Upper lobe of left lung (tissue), 6 donors: ENCODE results near the gene TMEM106C. TPM values are rescaled to one million over a fixed set of nuclear protein-coding genes. Genes with fewer than 3 reads are reported as not detected.

Source experiments
- ATAC-seq, 2 donors: fragments of 200-7000 bp; cut with Tn5 transposase; one replicate each; pipeline ENCODE4 v1.9.1; 2022; ENCODE audit warnings: mild to moderate bottlenecking in 2 of 2, moderate library complexity in 2 of 2; ENCODE audit not compliant: low FRiP score in 2 of 2
- DNase-seq, 2 donors: peaks; one replicate each; pipeline ENCODE4 v3.0.0-alpha.2; 2019 to 2020
- H3K27ac ChIP-seq, 4 donors: fragments of 200-600 bp; sonication (generic); one replicate each; pipeline ENCODE4 v1.5.1; 2016 to 2019
- H3K27me3 ChIP-seq, 4 donors: fragments of 200-600 bp; sonication (generic); one replicate each; pipeline ENCODE4 v1.5.1; 2017 to 2019
- H3K36me3 ChIP-seq, 4 donors: fragments of 200-600 bp; sonication (generic); one replicate each; pipeline ENCODE4 v1.5.1; 2016 to 2019
- H3K4me1 ChIP-seq, 4 donors: fragments of 200-600 bp; sonication (generic); one replicate each; pipeline ENCODE4 v1.5.1; 2018 to 2019
- H3K4me3 ChIP-seq, 4 donors: fragments of 200-600 bp; sonication (generic); one replicate each; pipeline ENCODE4 v1.5.1; 2017 to 2019; ENCODE audit warnings: mild to moderate bottlenecking in 2 of 4, moderate library complexity in 1 of 4
- H3K9me3 ChIP-seq, 4 donors: fragments of 200-600 bp; sonication (generic); one replicate each; pipeline ENCODE4 v1.5.1; 2018 to 2019
- EP300 ChIP-seq, 4 donors: sonication (generic); formaldehyde crosslinking; IDR thresholded peaks; one replicate each; pipeline ENCODE4 v1.5.1; 2017; ENCODE audit warnings: antibody characterized with exemption in 4 of 4, control low read depth in 2 of 4
- POLR2A ChIP-seq, 4 donors: fragments of 450-650 bp; IDR thresholded peaks; one replicate each; pipeline ENCODE4 v1.5.1; 2016 to 2017; ENCODE audit warnings: antibody characterized with exemption in 4 of 4, mild to moderate bottlenecking in 2 of 4
- POLR2AphosphoS5 ChIP-seq, 2 donors: sonication (generic); formaldehyde crosslinking; IDR thresholded peaks; one replicate each; pipeline ENCODE4 v1.5.1; 2017; ENCODE audit warnings: antibody characterized with exemption in 2 of 2
- WGBS, 2 donors: methylation state at CpG; one replicate each; pipeline ENCODE4 v1.1.5; 2017 to 2018; 5-methylcytosine and 5-hydroxymethylcytosine counted together
- total RNA-seq, 6 donors: library from RNA; depleted of rRNA in 4 of 6; stranded (reverse); fragments of >200 nt in 4 of 6; gene quantifications; one replicate each; pipeline versions ENCODE4 v1.1.0 to v1.2.1, GENCODE V29; 2016 to 2021
- TF ChIP-seq, protein P1 (sequence below), 6 experiments: fragments of 450-650 bp in 4 of 6; fragments of 200-600 bp in 2 of 6; sonication (generic) in 2 of 6; IDR thresholded peaks; one replicate each; pipeline ENCODE4 v1.5.1; 2016 to 2019; ENCODE audit warnings: antibody characterized with exemption in 6 of 6
- donor health status: DM: no; HTN: no; CAD: no; lungs with moderate emphysema.
- donor health status: DM: no; HTN: yes; CAD: no; lungs with severe emphysema.

The TMEM106C gene
- total RNA-seq, 6 donors from 2014 or later = 32.8 to 90.6 (median 38.5) TPM

DNA sequence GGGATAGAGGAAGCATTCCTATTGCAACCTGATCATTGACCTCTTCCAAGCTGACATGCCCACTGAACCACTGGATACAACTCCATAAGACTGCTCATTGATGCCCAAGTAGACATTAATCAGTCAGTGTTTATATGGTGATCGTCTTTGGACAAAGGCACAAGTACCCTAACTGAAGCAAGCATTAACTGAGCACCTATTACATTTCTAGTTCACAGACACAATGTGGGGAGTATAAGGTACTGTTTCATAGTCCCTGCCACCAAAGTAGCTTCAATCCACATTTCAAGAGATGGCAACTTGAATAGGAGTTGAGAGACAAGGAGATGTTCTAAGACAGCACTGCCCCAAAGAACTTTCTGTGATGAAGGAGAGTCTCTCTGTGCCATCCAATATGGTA, 51.7 kb downstream of the TMEM106C start:
- no peak for ATAC-seq
- TF ChIP-seq, protein P1, sequence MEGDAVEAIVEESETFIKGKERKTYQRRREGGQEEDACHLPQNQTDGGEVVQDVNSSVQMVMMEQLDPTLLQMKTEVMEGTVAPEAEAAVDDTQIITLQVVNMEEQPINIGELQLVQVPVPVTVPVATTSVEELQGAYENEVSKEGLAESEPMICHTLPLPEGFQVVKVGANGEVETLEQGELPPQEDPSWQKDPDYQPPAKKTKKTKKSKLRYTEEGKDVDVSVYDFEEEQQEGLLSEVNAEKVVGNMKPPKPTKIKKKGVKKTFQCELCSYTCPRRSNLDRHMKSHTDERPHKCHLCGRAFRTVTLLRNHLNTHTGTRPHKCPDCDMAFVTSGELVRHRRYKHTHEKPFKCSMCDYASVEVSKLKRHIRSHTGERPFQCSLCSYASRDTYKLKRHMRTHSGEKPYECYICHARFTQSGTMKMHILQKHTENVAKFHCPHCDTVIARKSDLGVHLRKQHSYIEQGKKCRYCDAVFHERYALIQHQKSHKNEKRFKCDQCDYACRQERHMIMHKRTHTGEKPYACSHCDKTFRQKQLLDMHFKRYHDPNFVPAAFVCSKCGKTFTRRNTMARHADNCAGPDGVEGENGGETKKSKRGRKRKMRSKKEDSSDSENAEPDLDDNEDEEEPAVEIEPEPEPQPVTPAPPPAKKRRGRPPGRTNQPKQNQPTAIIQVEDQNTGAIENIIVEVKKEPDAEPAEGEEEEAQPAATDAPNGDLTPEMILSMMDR (IDR thresholded peaks at IDR 0.05) = no peak
- TF ChIP-seq POLR2AphosphoS5 (IDR thresholded peaks at IDR 0.05) (no peak), EP300 (IDR thresholded peaks at IDR 0.05) (no peak), POLR2A (IDR thresholded peaks at IDR 0.05) (no peak)
- 55 to 83% methylated on average over 1 of the region's 1 CpG for WGBS, 2 donors

DNA sequence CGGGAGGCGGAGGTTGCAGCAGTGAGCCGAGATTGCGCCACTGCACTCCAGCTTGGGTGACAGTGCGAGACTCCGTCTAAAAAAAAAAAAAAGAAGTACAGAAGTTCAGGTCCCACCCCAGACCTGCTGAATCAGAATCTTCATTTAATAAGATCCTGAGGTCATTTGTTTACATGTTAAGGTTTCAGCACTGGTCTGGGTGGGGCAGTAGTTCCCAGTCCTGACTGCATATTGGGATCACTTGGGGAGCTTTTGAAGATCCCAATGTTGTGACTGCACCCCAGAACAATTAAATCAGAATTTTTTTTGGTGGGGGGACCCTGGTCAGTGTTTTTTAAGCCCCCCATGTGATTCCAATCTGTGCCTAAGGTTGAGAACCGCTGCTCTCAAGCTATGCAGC, 52.6 kb downstream of the TMEM106C start:
- ATAC-seq = no peak

More for the DNA sequence above, 51.7 kb downstream of the TMEM106C start:
- H3K36me3 ChIP-seq = no peaks in the 10 kb centered on the region
- H3K9me3 ChIP-seq = no peaks in the 10 kb centered on the region
- H3K27ac ChIP-seq = no peak overlapping the region
- H3K4me1 ChIP-seq = no peaks in the 10 kb centered on the region
- H3K27me3 ChIP-seq = no peaks in the 10 kb centered on the region
- no peak for DNase-seq
- no peak overlapping the region for H3K4me3 ChIP-seq

DNA sequence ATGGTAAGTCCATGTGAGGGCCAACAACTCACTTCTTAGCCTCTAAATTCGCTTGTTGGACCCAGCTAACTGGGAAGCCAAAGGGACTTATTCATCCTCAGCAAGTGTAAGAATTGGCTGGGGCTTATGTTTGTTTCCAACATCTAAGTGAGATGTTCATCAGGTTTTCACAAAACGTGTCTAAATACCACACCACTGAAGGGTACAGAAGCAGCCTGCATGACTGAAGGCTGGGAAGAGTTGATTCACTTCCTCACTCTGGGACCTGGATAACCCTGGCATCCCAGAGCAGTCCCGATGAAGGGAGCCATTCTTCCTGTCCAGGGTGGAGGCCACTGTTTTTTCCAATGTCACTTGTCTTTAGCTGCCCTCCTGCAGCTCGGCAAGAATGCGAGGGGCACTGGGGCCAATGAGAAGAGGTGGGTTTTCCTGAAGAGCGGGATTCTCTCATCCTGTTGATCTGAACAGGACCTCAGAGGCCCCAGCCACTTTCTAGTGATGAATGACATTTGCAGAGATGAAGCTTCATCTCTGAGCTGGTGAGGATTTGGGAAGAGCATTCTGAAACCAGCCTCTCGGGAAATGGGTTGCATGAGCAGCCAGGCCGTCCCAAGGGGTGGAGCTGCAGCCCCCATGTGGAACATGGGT, 53.1 kb downstream of the TMEM106C start:
- TF ChIP-seq, protein P1 (IDR thresholded peaks at IDR 0.05) = no peak
- TF ChIP-seq POLR2A (IDR thresholded peaks at IDR 0.05) (no peak), EP300 (IDR thresholded peaks at IDR 0.05) (no peak), POLR2AphosphoS5 (IDR thresholded peaks at IDR 0.05) (no peak)
- no peak for DNase-seq
- Histone ChIP-seq H3K4me3 (no peak overlapping the region), H3K36me3 (no peaks in the 10 kb centered on the region), H3K4me1 (peaks cover 0 to under 1% (median 0%) of the 10 kb centered on the region in 4 donors), H3K9me3 (no peaks in the 10 kb centered on the region), H3K27me3 (no peaks in the 10 kb centered on the region), H3K27ac (no peak overlapping the region)
- 55 to 72% methylated on average over 6 to 8 of the region's 8 CpGs for WGBS, 2 donors
- ATAC-seq = no peak

More for the DNA sequence above, 52.6 kb downstream of the TMEM106C start:
- TF ChIP-seq, protein P1 (IDR thresholded peaks at IDR 0.05) = no peak
- TF ChIP-seq EP300 (IDR thresholded peaks at IDR 0.05) = no peak
- TF ChIP-seq POLR2AphosphoS5 (IDR thresholded peaks at IDR 0.05) = no peak
- no peak for TF ChIP-seq POLR2A (IDR thresholded peaks at IDR 0.05)
- 88 to 90% methylated on average over 7 of the region's 7 CpGs for WGBS, 2 donors
- Histone ChIP-seq H3K27me3 (no peaks in the 10 kb centered on the region), H3K9me3 (no peaks in the 10 kb centered on the region), H3K4me3 (no peak overlapping the region), H3K27ac (no peak overlapping the region), H3K36me3 (no peaks in the 10 kb centered on the region), H3K4me1 (no peaks in the 10 kb centered on the region)
- DNase-seq = no peak

DNA sequence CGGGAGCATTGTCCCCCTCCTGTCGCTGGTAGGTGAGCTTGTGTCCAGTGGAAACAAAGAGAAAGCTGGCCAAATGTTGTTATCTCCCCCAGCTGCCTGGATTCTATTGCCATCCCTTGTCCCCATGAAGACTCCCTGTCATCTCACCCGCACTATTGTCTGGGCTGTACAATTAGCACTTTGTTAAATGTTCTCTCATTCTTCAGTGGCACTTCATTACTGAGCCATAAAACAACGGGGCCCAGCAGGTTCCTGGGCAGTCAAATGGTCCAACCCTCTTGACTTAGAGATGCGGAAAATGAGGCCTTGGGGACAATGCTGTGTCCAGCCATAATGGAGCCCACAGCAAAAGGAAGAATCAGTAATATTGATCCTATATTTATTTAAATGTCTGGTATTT, 54.1 kb downstream of the TMEM106C start:
- Histone ChIP-seq H3K9me3 (no peaks in the 10 kb centered on the region), H3K4me3 (no peak overlapping the region), H3K4me1 (peaks cover 0 to 9% (median 2%) of the 10 kb centered on the region in 4 donors), H3K27ac (no peak overlapping the region), H3K27me3 (no peaks in the 10 kb centered on the region), H3K36me3 (no peaks in the 10 kb centered on the region)
- TF ChIP-seq POLR2AphosphoS5 (IDR thresholded peaks at IDR 0.05) = no peak
- TF ChIP-seq, protein P1 (IDR thresholded peaks at IDR 0.05) = no peak
- no peak for TF ChIP-seq EP300 (IDR thresholded peaks at IDR 0.05)
- TF ChIP-seq POLR2A (IDR thresholded peaks at IDR 0.05) = no peak
- ATAC-seq (no peak), DNase-seq (no peak)
- 74 to 84% methylated on average over 5 of the region's 5 CpGs for WGBS, 2 donors
